Endothelial cell of umbilical vein (primary cell): Measurements from ENCODE around the gene CHRM4. TPM values are rescaled to one million over a fixed set of nuclear protein-coding genes. Genes with fewer than 3 reads are reported as not detected.

ENCODE experiments used
- BruUV-seq: library from RNA; stranded (reverse); fragments of 400-500 nt; replicated peaks from 2 replicates; lab custom pipeline; 2021; lab: Mats Ljungman, UMichigan
- CTCF ChIA-PET: fragments of 300-600, 350-600 bp; sonication (Branson Sonifier 250); formaldehyde crosslinking; loops from one replicate; lab custom pipeline; 2021; ENCODE audit warnings: antibody characterized with exemption, inconsistent platforms; lab: Charles Lee
- POLR2A ChIA-PET: fragments of 300-600, 350-600 bp; sonication (Branson Sonifier 250); formaldehyde crosslinking; loops from one replicate; lab custom pipeline; 2021; ENCODE audit warnings: antibody characterized with exemption, inconsistent platforms; lab: Charles Lee
- DNase-seq: peaks from one replicate; pipeline ENCODE4 v3.0.0-alpha.2; 2011; ENCODE audit warnings: low read depth, low spot score
- FAIRE-seq: peaks from 2 replicates; lab custom pipeline; 2011; peaks lifted over from hg19 to GRCh38; lab: Jason Lieb, UNC
- H2AFZ ChIP-seq: 2 replicates; pipeline ENCODE4 v1.6.0; 2012; ENCODE audit warnings: low read depth, low read length, control low read depth, inconsistent platforms
- H3K27ac ChIP-seq: 2 replicates; pipeline ENCODE4 v1.5.1; 2011; ENCODE audit warnings: low read depth, mild to moderate bottlenecking, control low read depth, low read length, moderate library complexity; ENCODE audit not compliant: insufficient read depth
- H3K27me3 ChIP-seq, 2 experiments: 2 replicates each; pipeline versions ENCODE4 v1.6.0 to v1.6.1; 2011; ENCODE audit warnings: low read length in 2 of 2, mixed read lengths in 1 of 2; ENCODE audit not compliant: control insufficient read depth in 2 of 2, insufficient read depth in 2 of 2
- H3K36me3 ChIP-seq, 2 experiments: 2 replicates in 1 of 2; 3 replicates in 1 of 2; pipeline ENCODE4 v1.5.1; 2011; ENCODE audit warnings: low read length in 2 of 2, mild to moderate bottlenecking in 1 of 2, moderate library complexity in 1 of 2; ENCODE audit not compliant: control insufficient read depth in 2 of 2, insufficient read depth in 2 of 2; ENCODE audit errors: extremely low read depth in 1 of 2
- H3K4me1 ChIP-seq: 3 replicates; pipeline ENCODE4 v1.5.1; 2011; ENCODE audit warnings: mild to moderate bottlenecking, low read length; ENCODE audit not compliant: control insufficient read depth, insufficient read depth; ENCODE audit errors: extremely low read depth
- H3K4me2 ChIP-seq: 2 replicates; pipeline ENCODE4 v1.6.1; 2011; ENCODE audit warnings: low read length, control low read depth, mixed read lengths; ENCODE audit not compliant: insufficient read depth
- H3K4me3 ChIP-seq, 3 experiments: fragments of 200-600 bp in 1 of 3; sonication (generic), shearing (Covaris generic) in 1 of 3; replicated peaks in 1 of 3; 2 replicates each; pipeline ENCODE4 v1.5.1; 2011 to 2016; ENCODE audit warnings: control low read depth in 3 of 3, low read length in 3 of 3, mild to moderate bottlenecking in 2 of 3, inconsistent platforms in 1 of 3, low read depth in 1 of 3, moderate library complexity in 1 of 3; ENCODE audit not compliant: insufficient read depth in 1 of 3
- H3K79me2 ChIP-seq: 2 replicates; pipeline ENCODE4 v1.6.0; 2012; ENCODE audit warnings: low read length, inconsistent platforms; ENCODE audit not compliant: control insufficient read depth, insufficient read depth
- H3K9ac ChIP-seq: replicated peaks from 2 replicates; pipeline ENCODE3; 2011; ENCODE audit warnings: low read length, control low read depth; ENCODE audit not compliant: insufficient read depth; ENCODE audit errors: extremely low read depth
- H3K9me1 ChIP-seq: replicated peaks from 3 replicates; pipeline ENCODE4 v1.6.0; 2011; ENCODE audit warnings: mild to moderate bottlenecking, low read length; ENCODE audit not compliant: control insufficient read depth, insufficient read depth; ENCODE audit errors: extremely low read depth
- H3K9me3 ChIP-seq: replicated peaks from 2 replicates; pipeline ENCODE4 v1.5.1; 2012; ENCODE audit warnings: low read length, inconsistent platforms; ENCODE audit not compliant: control insufficient read depth, insufficient read depth
- H4K20me1 ChIP-seq: replicated peaks from 2 replicates; pipeline ENCODE3; 2011; ENCODE audit warnings: mild to moderate bottlenecking, low read length; ENCODE audit not compliant: control insufficient read depth, insufficient read depth; ENCODE audit errors: extremely low read depth
- CTCF ChIP-seq, 2 donors: IDR thresholded peaks; 1 replicate in 1 of 2; 2 replicates in 1 of 2; pipeline ENCODE4 v1.5.1; 2011; ENCODE audit warnings: low read length in 2 of 2, mild to moderate bottlenecking in 2 of 2, moderate library complexity in 2 of 2, control low read depth in 1 of 2, inconsistent platforms in 1 of 2, low read depth in 1 of 2; ENCODE audit not compliant: insufficient read depth in 1 of 2; ENCODE audit errors: extremely low read depth in 1 of 2
- EZH2 ChIP-seq: IDR thresholded peaks from 2 replicates; pipeline ENCODE4 v1.6.1; 2012; ENCODE audit warnings: borderline replicate concordance, low read depth, mild to moderate bottlenecking, moderate library complexity, low read length, inconsistent platforms; ENCODE audit not compliant: severe bottlenecking
- FOS ChIP-seq: IDR thresholded peaks from 2 replicates; pipeline ENCODE4 v1.6.1; 2011; ENCODE audit warnings: mild to moderate bottlenecking, low read length, moderate library complexity, borderline replicate concordance; ENCODE audit not compliant: insufficient read depth
- GATA2 ChIP-seq: IDR thresholded peaks from 2 replicates; pipeline ENCODE4 v1.7.0; 2011; ENCODE audit warnings: low read depth, mild to moderate bottlenecking, moderate library complexity, mixed read lengths, low read length; ENCODE audit not compliant: insufficient read length, insufficient read depth
- JUN ChIP-seq: IDR thresholded peaks from 2 replicates; pipeline ENCODE4 v1.6.1; 2011; ENCODE audit warnings: borderline replicate concordance, low read depth; ENCODE audit not compliant: insufficient read length, insufficient read depth
- MAX ChIP-seq: IDR thresholded peaks from 2 replicates; pipeline ENCODE4 v1.6.1; 2011; ENCODE audit not compliant: insufficient read depth, insufficient read length
- MYC ChIP-seq: IDR thresholded peaks from one replicate; pipeline ENCODE4 v1.6.1; 2011; ENCODE audit warnings: mild to moderate bottlenecking, low read depth, low read length
- POLR2A ChIP-seq: IDR thresholded peaks from 2 replicates; pipeline ENCODE4 v1.6.1; 2012; ENCODE audit warnings: low read depth, mild to moderate bottlenecking, control low read depth, low read length
- POLR2AphosphoS5 ChIP-seq: IDR thresholded peaks from 2 replicates; pipeline ENCODE4 v1.6.1; 2012; ENCODE audit warnings: low read depth, mild to moderate bottlenecking, control low read depth, low read length, moderate library complexity; ENCODE audit not compliant: insufficient read depth
- dilution Hi-C: fragments of 300-500 bp; cut with MboI; formaldehyde crosslinking; loops from one replicate; pipeline ENCODE4 v1.15.0; 2019; ENCODE audit warnings: low sequenced_read_pairs; ENCODE audit not compliant: extremely low pct_ligation_motif_present
- intact Hi-C: fragments of 100-400 bp; cut with micrococcal nuclease; formaldehyde crosslinking; loops from one replicate; pipeline ENCODE4 v1.10.0; 2022
- polyA plus RNA-seq, 4 experiments: library from polyadenylated mRNA; depleted of rRNA in 3 of 4; stranded (reverse) in 3 of 4; unstranded in 1 of 4; fragments of >200 nt; gene quantifications; 2 replicates each; pipeline versions ENCODE4 v1.2.1 to v1.2.3, GENCODE V29; 2011 to 2012; ENCODE audit warnings: missing spikeins in 1 of 4
- total RNA-seq: library from RNA; stranded (reverse); gene quantifications from 2 replicates; pipeline ENCODE4 v1.2.3, GENCODE V29; 2021

CHRM4 gene
- total and polyA plus RNA-seq, 2 donors (not counting 3 experiments of a cell fraction or from before 2014, with no cell fraction given), result 0.04 to 0.22 TPM

DNA sequence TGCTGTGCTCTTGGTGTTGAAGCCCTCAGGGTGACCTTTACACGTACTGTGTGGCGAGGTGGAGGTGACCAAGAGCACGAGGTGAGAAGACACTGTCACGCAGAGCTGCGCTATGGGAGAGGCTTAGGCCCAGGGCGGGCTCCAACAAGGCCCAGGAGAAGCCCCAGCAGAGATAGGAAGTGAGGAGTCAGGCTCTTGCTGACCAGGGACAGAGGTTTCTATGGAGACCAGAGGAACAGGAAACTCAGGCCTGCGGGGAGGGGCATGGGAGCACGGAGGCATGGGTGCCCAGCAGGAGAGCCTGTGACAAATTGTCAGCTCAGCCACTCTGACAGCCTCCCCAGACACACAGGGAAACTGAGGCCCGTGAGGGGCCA lies 28.6 kb downstream of the CHRM4 start:
- FAIRE-seq (peak; percentile 97), DNase-seq (peak; percentile 77)
- peak overlapping the region; percentile 53 for H3K9ac ChIP-seq
- no peaks in the 10 kb centered on the region for H4K20me1 ChIP-seq
- H3K27me3 ChIP-seq, result no peaks in the 10 kb centered on the region
- peak overlapping the region; percentile 32 for H3K4me2 ChIP-seq
- H3K79me2 ChIP-seq, result peaks cover 39% of the 10 kb centered on the region
- dilution Hi-C loops, result no loop called here
- TF ChIP-seq JUN, result no peak
- TF ChIP-seq GATA2, result no peak
- no peak for TF ChIP-seq EZH2
- TF ChIP-seq POLR2A, result no peak
- TF ChIP-seq MAX, result no peak
- TF ChIP-seq FOS, result no peak
- no peak for TF ChIP-seq CTCF (IDR thresholded peaks at IDR 0.05; ENCODE audit: extremely low read depth in 1 of 2, insufficient read depth in 1 of 2, low read depth in 1 of 2, low read length in 2 of 2)
- TF ChIP-seq MYC, result no peak
- no peak for TF ChIP-seq POLR2AphosphoS5
- H3K4me3 ChIP-seq, result no peak overlapping the region
- H3K36me3 ChIP-seq, result no peaks in the 10 kb centered on the region
- H3K4me1 ChIP-seq, result peaks cover 34% of the 10 kb centered on the region
- no peak overlapping the region for H2AFZ ChIP-seq
- no peaks in the 10 kb centered on the region for H3K9me3 ChIP-seq
- H3K27ac ChIP-seq, result peak overlapping the region; percentile 80
- H3K9me1 ChIP-seq, result no peaks in the 10 kb centered on the region
- intact Hi-C loops, result loop anchor here (1.0 kb wide), 2 partner anchors 11 to 16 kb away; partner anchors contain the start of gene DGKZ
- BruUV-seq, result no TSS peak
- CTCF ChIA-PET, result interaction anchor here (1.2 to 11.6 kb wide), 3 partner anchors 11 to 125 kb away, joined by 3 to 200 read pairs (median 9); partner anchors contain the start of gene DGKZ
- POLR2A ChIA-PET, result no interaction called here
